Measurements from ENCODE around the gene ITPA.

ITPA gene

DNA sequence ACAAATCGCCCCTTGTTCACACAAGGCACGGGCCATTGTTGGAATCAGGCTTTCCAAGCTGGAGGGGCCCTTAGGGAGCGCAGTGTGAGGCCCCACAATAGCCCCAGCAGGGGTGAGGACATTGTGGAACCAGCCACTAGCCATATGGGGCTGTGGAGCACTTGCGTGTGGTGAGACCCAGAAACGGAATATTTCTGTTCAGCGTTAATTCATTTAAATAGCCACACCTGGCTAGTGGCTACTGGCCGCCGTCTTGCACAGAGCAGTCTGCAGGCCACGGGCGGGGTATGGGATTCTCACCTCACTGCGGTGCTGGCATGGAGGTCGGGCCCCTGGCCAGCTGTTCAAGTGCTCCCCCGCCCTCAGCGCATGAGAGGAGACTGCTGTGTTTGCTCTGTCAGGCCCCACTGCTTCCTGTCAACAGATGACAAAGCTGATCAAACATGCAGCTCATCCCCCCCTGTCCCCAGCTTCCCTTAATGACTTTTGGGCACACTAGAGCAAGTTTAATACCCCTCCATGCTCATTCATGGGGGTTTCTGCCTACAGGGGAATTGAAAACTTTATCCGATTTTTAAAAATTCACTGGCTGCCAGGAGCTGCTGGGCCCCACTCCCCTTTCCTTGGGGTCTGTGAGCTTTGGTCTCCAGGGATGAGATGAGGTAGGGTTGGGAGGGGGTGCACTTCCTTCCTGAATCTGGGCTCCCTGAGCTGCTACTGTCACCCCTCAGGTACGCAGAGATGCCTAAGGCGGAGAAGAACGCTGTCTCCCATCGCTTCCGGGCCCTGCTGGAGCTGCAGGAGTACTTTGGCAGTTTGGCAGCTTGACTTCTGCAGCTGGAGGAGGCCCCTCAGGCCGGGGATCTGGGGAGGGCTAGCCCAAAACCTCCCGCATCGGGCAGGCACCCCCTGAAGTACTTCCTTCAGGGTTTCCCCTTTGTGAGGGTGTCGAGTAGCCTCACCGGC lies 13.6 kb downstream of the ITPA start:
- H3K27ac ChIP-seq = no peak overlapping the region
- no peak for TF ChIP-seq ZFX (IDR thresholded peaks at IDR 0.05; ENCODE audit: borderline replicate concordance)
- TF ChIP-seq, protein P1, sequence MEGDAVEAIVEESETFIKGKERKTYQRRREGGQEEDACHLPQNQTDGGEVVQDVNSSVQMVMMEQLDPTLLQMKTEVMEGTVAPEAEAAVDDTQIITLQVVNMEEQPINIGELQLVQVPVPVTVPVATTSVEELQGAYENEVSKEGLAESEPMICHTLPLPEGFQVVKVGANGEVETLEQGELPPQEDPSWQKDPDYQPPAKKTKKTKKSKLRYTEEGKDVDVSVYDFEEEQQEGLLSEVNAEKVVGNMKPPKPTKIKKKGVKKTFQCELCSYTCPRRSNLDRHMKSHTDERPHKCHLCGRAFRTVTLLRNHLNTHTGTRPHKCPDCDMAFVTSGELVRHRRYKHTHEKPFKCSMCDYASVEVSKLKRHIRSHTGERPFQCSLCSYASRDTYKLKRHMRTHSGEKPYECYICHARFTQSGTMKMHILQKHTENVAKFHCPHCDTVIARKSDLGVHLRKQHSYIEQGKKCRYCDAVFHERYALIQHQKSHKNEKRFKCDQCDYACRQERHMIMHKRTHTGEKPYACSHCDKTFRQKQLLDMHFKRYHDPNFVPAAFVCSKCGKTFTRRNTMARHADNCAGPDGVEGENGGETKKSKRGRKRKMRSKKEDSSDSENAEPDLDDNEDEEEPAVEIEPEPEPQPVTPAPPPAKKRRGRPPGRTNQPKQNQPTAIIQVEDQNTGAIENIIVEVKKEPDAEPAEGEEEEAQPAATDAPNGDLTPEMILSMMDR (IDR thresholded peaks at IDR 0.05) = no peak

DNA sequence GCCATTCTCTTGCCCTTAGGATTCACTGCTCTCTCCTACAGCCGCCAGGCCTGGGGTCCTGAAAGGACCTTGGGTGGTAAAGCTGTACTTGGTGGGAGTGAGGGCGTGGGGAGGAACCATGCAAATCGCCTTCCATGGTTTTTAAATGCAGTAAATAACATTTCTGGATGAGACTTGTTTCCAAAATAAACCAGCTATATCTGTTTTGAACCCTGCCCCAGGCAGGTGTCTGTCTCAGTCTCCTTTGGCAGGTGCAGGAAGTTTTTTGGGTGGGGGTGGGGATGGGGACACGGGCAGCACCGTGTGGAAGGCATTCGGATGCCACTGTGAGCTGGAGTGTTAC lies 14.3 kb downstream of the ITPA start:
- no peak overlapping the region for H3K27ac ChIP-seq
- TF ChIP-seq ZFX (IDR thresholded peaks at IDR 0.05; ENCODE audit: borderline replicate concordance) = no peak
- TF ChIP-seq, protein P1 (IDR thresholded peaks at IDR 0.05) = no peak

DNA sequence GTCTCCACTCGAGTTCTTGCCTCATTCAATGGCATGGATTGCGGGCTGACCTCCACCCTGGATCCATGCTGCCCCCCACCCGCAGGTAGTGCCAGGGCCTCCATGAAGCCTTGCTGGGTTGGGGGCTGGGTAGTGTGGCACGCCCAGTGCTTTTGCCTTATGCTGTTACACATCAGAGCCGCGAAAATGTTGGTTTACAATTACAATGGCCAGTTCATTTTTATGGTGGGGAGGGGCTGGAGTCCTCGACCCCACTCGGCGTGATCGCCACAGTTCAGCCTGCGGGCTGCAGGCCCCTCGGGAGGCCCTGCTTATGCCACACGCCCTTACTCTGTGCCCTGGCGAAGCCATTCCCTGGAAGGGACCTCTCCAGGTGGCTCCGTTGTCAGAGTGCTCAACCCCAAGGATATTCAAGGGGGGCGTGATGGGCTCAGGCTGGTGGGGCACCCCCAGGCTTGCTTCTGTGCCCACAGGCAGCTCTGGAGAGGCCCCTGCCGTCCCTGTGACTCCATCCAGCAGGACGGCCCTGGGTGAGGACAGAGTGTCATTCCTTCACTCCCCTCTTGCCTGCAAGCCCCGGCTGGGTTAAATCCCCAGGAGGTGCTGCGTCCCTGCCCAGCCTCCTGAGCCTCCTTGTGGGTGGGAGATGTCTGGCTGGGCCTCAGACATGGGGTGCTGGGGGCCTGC lies 14.8 kb downstream of the ITPA start:
- TF ChIP-seq, protein P1 (IDR thresholded peaks at IDR 0.05) = no peak
- TF ChIP-seq ZFX (IDR thresholded peaks at IDR 0.05; ENCODE audit: borderline replicate concordance) = no peak
- H3K27ac ChIP-seq = no peak overlapping the region

GRCh38 chr20:3224681-3225421 lies 15.6 kb downstream of the ITPA start:
- no peak overlapping the region for H3K27ac ChIP-seq
- no peak for TF ChIP-seq ZFX (IDR thresholded peaks at IDR 0.05; ENCODE audit: borderline replicate concordance)
- TF ChIP-seq, protein P1 (IDR thresholded peaks at IDR 0.05) = no peak

DNA sequence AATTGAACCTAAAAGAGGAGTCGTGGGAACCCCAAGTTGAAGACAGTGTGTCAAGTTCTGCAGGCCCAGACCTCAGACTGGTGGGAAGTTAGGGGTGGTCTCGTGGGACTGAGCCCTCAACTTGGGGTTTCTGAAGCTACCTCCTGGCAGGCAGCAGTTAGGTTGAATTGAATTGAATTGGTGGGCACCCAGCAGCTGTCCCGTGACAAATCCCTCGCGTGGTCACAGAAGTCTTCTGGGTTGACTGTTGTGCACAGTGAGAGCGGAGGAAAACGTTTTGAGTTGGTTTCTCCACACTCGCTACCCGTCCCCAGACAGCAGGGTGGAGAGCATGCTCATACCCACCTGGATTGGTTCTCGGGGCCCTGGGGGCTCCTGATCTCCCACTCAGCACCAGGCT lies 16.8 kb downstream of the ITPA start:
- no peak overlapping the region for H3K27ac ChIP-seq
- no peak for TF ChIP-seq ZFX (IDR thresholded peaks at IDR 0.05; ENCODE audit: borderline replicate concordance)
- TF ChIP-seq, protein P1 (IDR thresholded peaks at IDR 0.05) = no peak

DNA sequence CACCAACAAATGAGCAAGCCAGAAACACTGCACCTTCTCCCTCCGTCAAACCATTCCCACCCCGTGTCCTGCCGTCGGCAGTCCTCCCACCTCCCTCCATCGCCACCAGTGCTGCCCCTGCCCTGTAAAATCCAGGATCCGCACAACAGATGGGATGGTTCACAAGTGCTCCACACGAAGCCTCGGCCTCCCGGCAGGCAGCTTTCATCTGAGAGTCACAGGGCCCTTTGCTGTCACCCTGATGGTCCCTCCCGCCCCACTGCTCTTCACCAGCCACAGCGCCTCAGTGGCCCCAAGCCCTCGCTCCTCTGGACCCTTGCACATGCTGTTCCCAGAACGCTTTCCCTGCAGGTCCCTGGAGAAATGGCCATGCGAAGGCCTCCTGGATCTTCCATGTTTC lies 17.6 kb downstream of the ITPA start:
- H3K27ac ChIP-seq = no peak overlapping the region
- TF ChIP-seq ZFX (IDR thresholded peaks at IDR 0.05; ENCODE audit: borderline replicate concordance) = no peak
- TF ChIP-seq, protein P1 (IDR thresholded peaks at IDR 0.05) = no peak
